Brain microvascular endothelial cell (primary cell): ENCODE data around the gene TSPAN5.

Source experiments
- DNase-seq: peaks from one replicate; pipeline ENCODE4 v3.0.0-alpha.2; 2020
- H3K27ac ChIP-seq: fragments of 250-450 bp; sonication (Bioruptor Pico); 2 replicates; pipeline ENCODE4 v1.5.1; 2020; ENCODE audit warnings: mild to moderate bottlenecking, moderate library complexity
- H3K27me3 ChIP-seq: fragments of 250-450 bp; sonication (Bioruptor Pico); replicated peaks from 2 replicates; pipeline ENCODE4 v1.5.1; 2020; ENCODE audit warnings: mild to moderate bottlenecking
- H3K36me3 ChIP-seq: fragments of 250-450 bp; sonication (Bioruptor Pico); replicated peaks from 2 replicates; pipeline ENCODE4 v1.5.1; 2020; ENCODE audit warnings: mild to moderate bottlenecking
- H3K4me3 ChIP-seq: 2 replicates; pipeline ENCODE4 v1.5.1; 2011; ENCODE audit warnings: low read depth, mild to moderate bottlenecking, control low read depth, low read length, moderate library complexity
- CTCF ChIP-seq: IDR thresholded peaks from 2 replicates; pipeline ENCODE4 v1.5.1; 2011; ENCODE audit warnings: low read depth, mild to moderate bottlenecking, moderate library complexity, low read length, control low read depth, inconsistent platforms; ENCODE audit errors: missing control alignments
- in situ Hi-C: cut with HindIII; loops from 2 replicates; pipeline ENCODE4 v1.10.0; 2017; ENCODE audit warnings: low sequenced_read_pairs, low pct_ligation_motif_present

The TSPAN5 gene

GRCh38 chr4:98625920-98626319 is 32.5 kb downstream of the TSPAN5 start:
- Histone ChIP-seq H3K4me3 (no peak overlapping the region), H3K27ac (peak overlapping the region; percentile 51), H3K36me3 (no peaks in the 10 kb centered on the region), H3K27me3 (no peaks in the 10 kb centered on the region)
- DNase-seq, result no peak
- in situ Hi-C loops, result no loop called here
- TF ChIP-seq CTCF, result no peak

GRCh38 chr4:98625399-98625798 is 33.0 kb downstream of the TSPAN5 start:
- in situ Hi-C loops, result no loop called here
- no peaks in the 10 kb centered on the region for H3K36me3 ChIP-seq
- no peak for DNase-seq
- no peaks in the 10 kb centered on the region for H3K27me3 ChIP-seq
- TF ChIP-seq CTCF, result no peak
- H3K27ac ChIP-seq, result no peak overlapping the region
- H3K4me3 ChIP-seq, result no peak overlapping the region

- H3K27me3 ChIP-seq, result no peaks in the 10 kb centered on the region
- TF ChIP-seq CTCF, result no peak
- H3K27ac ChIP-seq, result no peak overlapping the region
- in situ Hi-C loops, result no loop called here
- no peak overlapping the region for H3K4me3 ChIP-seq
- no peaks in the 10 kb centered on the region for H3K36me3 ChIP-seq
- no peak for DNase-seq
Observed at GRCh38 chr4:98624642-98625041, 33.8 kb downstream of the TSPAN5 start.

GRCh38 chr4:98624144-98624543 is 34.3 kb downstream of the TSPAN5 start:
- in situ Hi-C loops, result no loop called here
- Histone ChIP-seq H3K27me3 (no peaks in the 10 kb centered on the region), H3K36me3 (no peaks in the 10 kb centered on the region), H3K4me3 (no peak overlapping the region), H3K27ac (no peak overlapping the region)
- DNase-seq, result no peak
- no peak for TF ChIP-seq CTCF

GRCh38 chr4:98623126-98623802 is 35.1 kb downstream of the TSPAN5 start:
- Histone ChIP-seq H3K4me3 (no peak overlapping the region), H3K27me3 (no peaks in the 10 kb centered on the region), H3K27ac (no peak overlapping the region), H3K36me3 (no peaks in the 10 kb centered on the region)
- in situ Hi-C loops, result no loop called here
- no peak for DNase-seq
- TF ChIP-seq CTCF, result no peak
